SK-N-SH (cell line): ENCODE results near the gene OSBPL2. TPM values are rescaled to one million over a fixed set of nuclear protein-coding genes. Genes with fewer than 3 reads are reported as not detected.

Experiments
- CTCF ChIA-PET: fragments of 300-600, 350-600 bp; formaldehyde crosslinking; extraction: SDS; loops from one replicate; lab custom pipeline; 2021; lab: Yijun Ruan, JAX
- POLR2A ChIA-PET: fragments of 350-600 bp; sonication (Branson Sonifier 250); formaldehyde crosslinking; extraction: SDS; loops from one replicate; lab custom pipeline; 2020; ENCODE audit warnings: antibody characterized with exemption, inconsistent platforms; lab: Yijun Ruan, JAX
- DNase-seq: peaks from one replicate; pipeline ENCODE4 v3.0.0; 2012
- H2AFZ ChIP-seq: fragments of 200-600 bp; sonication (generic); 2 replicates; pipeline ENCODE4 v1.8.1; 2016; ENCODE audit warnings: antibody characterized with exemption, mild to moderate bottlenecking, low read depth
- H3F3A ChIP-seq: fragments of 200-600 bp; sonication (generic); replicated peaks from 2 replicates; pipeline ENCODE3; 2016; ENCODE audit warnings: antibody characterized with exemption, mild to moderate bottlenecking; ENCODE audit not compliant: insufficient read depth
- H3K27ac ChIP-seq, 2 experiments: fragments of 200-500 bp in 1 of 2; fragments of 200-600 bp in 1 of 2; sonication (Bioruptor generic) in 1 of 2; sonication (generic), shearing (Covaris generic) in 1 of 2; 2 replicates each; pipeline versions ENCODE4 v1.5.1 to v1.6.1; 2014 to 2016; ENCODE audit warnings: low read depth in 2 of 2, inconsistent platforms in 1 of 2, low read length in 1 of 2, mild to moderate bottlenecking in 1 of 2, mixed read lengths in 1 of 2
- H3K27me3 ChIP-seq: fragments of 200-600 bp; sonication (generic), shearing (Covaris generic); 2 replicates; pipeline ENCODE4 v1.6.1; 2016; ENCODE audit warnings: mixed run types; ENCODE audit not compliant: insufficient read depth
- H3K36me3 ChIP-seq, 2 experiments: fragments of 200-500 bp in 1 of 2; fragments of 200-600 bp in 1 of 2; sonication (Bioruptor generic) in 1 of 2; sonication (generic) in 1 of 2; replicated peaks in 1 of 2; 2 replicates each; pipeline versions ENCODE3 to v1.5.1; 2014 to 2016; ENCODE audit warnings: low read length in 1 of 2, mild to moderate bottlenecking in 1 of 2; ENCODE audit not compliant: insufficient read depth in 2 of 2, control insufficient read depth in 1 of 2
- H3K4me1 ChIP-seq, 2 experiments: fragments of 200-500 bp in 1 of 2; fragments of 200-600 bp in 1 of 2; sonication (Bioruptor generic) in 1 of 2; sonication (generic), shearing (Covaris generic) in 1 of 2; 2 replicates each; pipeline versions ENCODE4 v1.5.1 to v1.6.1; 2014 to 2016; ENCODE audit warnings: low read depth in 1 of 2, low read length in 1 of 2, mixed run types in 1 of 2; ENCODE audit not compliant: insufficient read depth in 2 of 2, control insufficient read depth in 1 of 2
- H3K4me2 ChIP-seq: fragments of 200-600 bp; sonication (generic), shearing (Covaris generic); 2 replicates; pipeline ENCODE4 v1.6.1; 2017; ENCODE audit warnings: mixed run types
- H3K4me3 ChIP-seq, 2 experiments: fragments of 200-500 bp in 1 of 2; fragments of 200-600 bp in 1 of 2; sonication (Bioruptor generic) in 1 of 2; sonication (generic), shearing (Covaris generic) in 1 of 2; 2 replicates each; pipeline versions ENCODE4 v1.5.1 to v1.8.1; 2014 to 2016; ENCODE audit warnings: low read depth in 2 of 2, inconsistent platforms in 1 of 2, low read length in 1 of 2, mild to moderate bottlenecking in 1 of 2, mixed read lengths in 1 of 2, moderate library complexity in 1 of 2
- H3K79me2 ChIP-seq: fragments of 200-600 bp; sonication (generic); 2 replicates; pipeline ENCODE4 v1.8.1; 2017; ENCODE audit warnings: mild to moderate bottlenecking; ENCODE audit not compliant: insufficient read depth
- H3K9ac ChIP-seq: fragments of 200-600 bp; sonication (generic); 2 replicates; pipeline ENCODE4 v1.6.1; 2017; ENCODE audit warnings: mixed run types
- H3K9me2 ChIP-seq: fragments of 200-600 bp; sonication (generic); 2 replicates; pipeline ENCODE4 v1.6.1; 2017; ENCODE audit warnings: mixed run types
- H3K9me3 ChIP-seq: fragments of 200-600 bp; sonication (generic); 2 replicates; pipeline ENCODE4 v1.6.1; 2017; ENCODE audit warnings: mixed run types, mild to moderate bottlenecking, moderate library complexity
- H4K20me1 ChIP-seq: fragments of 200-600 bp; sonication (generic); 2 replicates; pipeline ENCODE4 v1.6.1; 2017; ENCODE audit warnings: mild to moderate bottlenecking, mixed run types; ENCODE audit not compliant: insufficient read depth
- CHD2 ChIP-seq: fragments of 150-350 bp; IDR thresholded peaks from 2 replicates; pipeline ENCODE4 v1.6.1; 2018; ENCODE audit warnings: low read length; ENCODE audit not compliant: partially characterized antibody
- ELF1 ChIP-seq: IDR thresholded peaks from 2 replicates; pipeline ENCODE4 v1.4.0; 2012
- EP300 ChIP-seq, 2 experiments: IDR thresholded peaks; 2 replicates each; pipeline versions ENCODE4 v1.4.0 to v1.6.1; 2012; ENCODE audit warnings: borderline replicate concordance in 1 of 2, low read depth in 1 of 2, low read length in 1 of 2
- FOXJ3 ChIP-seq: sonication (generic); formaldehyde crosslinking; IDR thresholded peaks from 2 replicates; pipeline ENCODE4 v1.5.1; 2020; ENCODE audit warnings: mild to moderate bottlenecking, missing genetic modification reagents
- FOXM1 ChIP-seq: IDR thresholded peaks from 2 replicates; pipeline ENCODE4 v1.4.0; 2012; ENCODE audit warnings: low read depth, mild to moderate bottlenecking
- GABPA ChIP-seq: IDR thresholded peaks from 2 replicates; pipeline ENCODE4 v1.4.0; 2012; ENCODE audit warnings: low read depth, mild to moderate bottlenecking
- GATA2 ChIP-seq: sonication (generic); formaldehyde crosslinking; IDR thresholded peaks from 2 replicates; pipeline ENCODE4 v1.5.0; 2020; ENCODE audit warnings: mild to moderate bottlenecking, missing genetic modification reagents
- JUND ChIP-seq: IDR thresholded peaks from 2 replicates; pipeline ENCODE4 v1.4.0; 2012
- NRF1 ChIP-seq: IDR thresholded peaks from 2 replicates; pipeline ENCODE4 v1.6.1; 2012; ENCODE audit warnings: low read depth, mild to moderate bottlenecking, low read length
- PBX3 ChIP-seq: IDR thresholded peaks from 2 replicates; pipeline ENCODE4; 2012
- POLR2AphosphoS5 ChIP-seq: IDR thresholded peaks from 2 replicates; pipeline ENCODE4 v1.6.1; 2012; ENCODE audit warnings: low read depth, low read length
- RAD21 ChIP-seq: IDR thresholded peaks from 2 replicates; pipeline ENCODE4 v1.6.1; 2012; ENCODE audit warnings: mild to moderate bottlenecking, low read length
- RCOR1 ChIP-seq: fragments of 150-350 bp; IDR thresholded peaks from 2 replicates; pipeline ENCODE4 v1.6.1; 2017; ENCODE audit warnings: antibody characterized with exemption, low read length
- RXRA ChIP-seq: IDR thresholded peaks from 2 replicates; pipeline ENCODE4 v1.4.0; 2012; ENCODE audit warnings: low read depth, mild to moderate bottlenecking, borderline replicate concordance
- SIN3A ChIP-seq: IDR thresholded peaks from 2 replicates; pipeline ENCODE4 v1.6.1; 2012; ENCODE audit warnings: low read depth, mild to moderate bottlenecking, low read length, moderate library complexity, borderline replicate concordance
- USF1 ChIP-seq: IDR thresholded peaks from 2 replicates; pipeline ENCODE4 v1.4.0; 2012; ENCODE audit warnings: low read depth, borderline replicate concordance
- ZBTB33 ChIP-seq: IDR thresholded peaks from 2 replicates; pipeline ENCODE4 v1.4.0; 2012; ENCODE audit warnings: low read depth, borderline replicate concordance
- WGBS: methylation state at CpG from one replicate; pipeline ENCODE4 v1.1.6; 2017; ENCODE audit warnings: low lambda C conversion rate; 5-methylcytosine and 5-hydroxymethylcytosine counted together
- polyA plus RNA-seq, 3 experiments: library from polyadenylated mRNA; depleted of rRNA; stranded (reverse); fragments of >200 nt; gene quantifications; 2 replicates each; pipeline ENCODE4 v1.2.3, GENCODE V29; 2012
- TF ChIP-seq, protein P1 (sequence below): fragments of 150-350 bp; IDR thresholded peaks from 2 replicates; pipeline ENCODE4 v1.6.1; 2016; ENCODE audit warnings: mild to moderate bottlenecking, low read depth, low read length
- TF ChIP-seq, protein P2 (sequence below): IDR thresholded peaks from 2 replicates; pipeline ENCODE4 v1.6.1; 2012; ENCODE audit warnings: mild to moderate bottlenecking, low read depth, low read length, moderate library complexity

The OSBPL2 gene
- polyA plus RNA-seq, 1 of the 3 experiments (the other 2 are of a cell fraction) = 17.7 TPM

DNA sequence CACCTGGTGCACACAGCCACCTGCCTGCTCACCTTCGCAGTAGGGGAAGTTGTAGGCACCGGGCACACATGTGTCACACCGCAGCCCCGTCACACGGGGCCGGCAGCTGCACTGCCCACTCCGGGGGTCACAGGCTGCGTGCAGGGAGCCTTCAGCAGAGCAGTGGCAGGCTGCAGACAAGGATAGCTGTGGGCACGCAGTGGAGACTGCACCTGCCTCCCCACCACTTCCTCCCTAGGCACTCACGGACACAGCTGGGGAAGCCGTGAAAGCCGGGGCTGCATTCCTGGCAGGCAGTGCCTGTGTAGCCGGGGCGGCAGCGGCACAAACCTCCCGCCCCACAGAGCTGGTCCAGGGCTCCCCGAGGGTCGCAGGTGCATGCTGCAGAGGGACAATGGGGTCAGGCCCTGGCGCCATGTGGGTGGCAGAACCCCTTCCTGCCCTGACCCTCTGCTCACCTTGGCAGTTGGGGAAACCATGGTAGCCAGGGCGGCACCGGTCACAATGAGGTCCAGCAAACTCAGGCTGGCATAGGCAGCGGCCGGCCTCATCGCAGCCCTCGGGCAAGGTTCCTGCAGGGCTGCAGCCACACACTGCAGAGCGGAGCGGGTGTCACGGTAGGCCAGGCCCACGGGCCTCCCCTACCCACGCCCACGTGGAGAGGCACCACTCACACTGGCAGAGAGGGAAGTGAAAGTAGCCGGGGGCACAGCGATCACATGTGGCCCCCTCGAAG is 99.4 kb downstream of the OSBPL2 start:
- no peak overlapping the region for H3K4me3 ChIP-seq
- H2AFZ ChIP-seq = no peak overlapping the region
- no peaks in the 10 kb centered on the region for H3K79me2 ChIP-seq
- no peaks in the 10 kb centered on the region for H3F3A ChIP-seq
- no peak for TF ChIP-seq RXRA
- no peak for TF ChIP-seq POLR2AphosphoS5
- no peak for TF ChIP-seq NRF1
- no peak for TF ChIP-seq USF1
- TF ChIP-seq, protein P1, sequence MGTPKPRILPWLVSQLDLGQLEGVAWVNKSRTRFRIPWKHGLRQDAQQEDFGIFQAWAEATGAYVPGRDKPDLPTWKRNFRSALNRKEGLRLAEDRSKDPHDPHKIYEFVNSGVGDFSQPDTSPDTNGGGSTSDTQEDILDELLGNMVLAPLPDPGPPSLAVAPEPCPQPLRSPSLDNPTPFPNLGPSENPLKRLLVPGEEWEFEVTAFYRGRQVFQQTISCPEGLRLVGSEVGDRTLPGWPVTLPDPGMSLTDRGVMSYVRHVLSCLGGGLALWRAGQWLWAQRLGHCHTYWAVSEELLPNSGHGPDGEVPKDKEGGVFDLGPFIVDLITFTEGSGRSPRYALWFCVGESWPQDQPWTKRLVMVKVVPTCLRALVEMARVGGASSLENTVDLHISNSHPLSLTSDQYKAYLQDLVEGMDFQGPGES = no peak
- no peak for TF ChIP-seq JUND
- no peak for TF ChIP-seq ELF1
- TF ChIP-seq RAD21 = no peak
- no peak for TF ChIP-seq GATA2 (CRISPR knock-in tag)
- TF ChIP-seq FOXJ3 (CRISPR knock-in tag) = no peak
- TF ChIP-seq PBX3 = no peak
- TF ChIP-seq, protein P2, sequence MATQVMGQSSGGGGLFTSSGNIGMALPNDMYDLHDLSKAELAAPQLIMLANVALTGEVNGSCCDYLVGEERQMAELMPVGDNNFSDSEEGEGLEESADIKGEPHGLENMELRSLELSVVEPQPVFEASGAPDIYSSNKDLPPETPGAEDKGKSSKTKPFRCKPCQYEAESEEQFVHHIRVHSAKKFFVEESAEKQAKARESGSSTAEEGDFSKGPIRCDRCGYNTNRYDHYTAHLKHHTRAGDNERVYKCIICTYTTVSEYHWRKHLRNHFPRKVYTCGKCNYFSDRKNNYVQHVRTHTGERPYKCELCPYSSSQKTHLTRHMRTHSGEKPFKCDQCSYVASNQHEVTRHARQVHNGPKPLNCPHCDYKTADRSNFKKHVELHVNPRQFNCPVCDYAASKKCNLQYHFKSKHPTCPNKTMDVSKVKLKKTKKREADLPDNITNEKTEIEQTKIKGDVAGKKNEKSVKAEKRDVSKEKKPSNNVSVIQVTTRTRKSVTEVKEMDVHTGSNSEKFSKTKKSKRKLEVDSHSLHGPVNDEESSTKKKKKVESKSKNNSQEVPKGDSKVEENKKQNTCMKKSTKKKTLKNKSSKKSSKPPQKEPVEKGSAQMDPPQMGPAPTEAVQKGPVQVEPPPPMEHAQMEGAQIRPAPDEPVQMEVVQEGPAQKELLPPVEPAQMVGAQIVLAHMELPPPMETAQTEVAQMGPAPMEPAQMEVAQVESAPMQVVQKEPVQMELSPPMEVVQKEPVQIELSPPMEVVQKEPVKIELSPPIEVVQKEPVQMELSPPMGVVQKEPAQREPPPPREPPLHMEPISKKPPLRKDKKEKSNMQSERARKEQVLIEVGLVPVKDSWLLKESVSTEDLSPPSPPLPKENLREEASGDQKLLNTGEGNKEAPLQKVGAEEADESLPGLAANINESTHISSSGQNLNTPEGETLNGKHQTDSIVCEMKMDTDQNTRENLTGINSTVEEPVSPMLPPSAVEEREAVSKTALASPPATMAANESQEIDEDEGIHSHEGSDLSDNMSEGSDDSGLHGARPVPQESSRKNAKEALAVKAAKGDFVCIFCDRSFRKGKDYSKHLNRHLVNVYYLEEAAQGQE = no peak
- TF ChIP-seq EP300 (IDR thresholded peaks at IDR 0.05; ENCODE audit: borderline replicate concordance in 1 of 2, low read depth in 1 of 2, low read length in 1 of 2) = no peak
- no peak for TF ChIP-seq SIN3A
- TF ChIP-seq GABPA = no peak
- no peak for TF ChIP-seq ZBTB33
- no peak for TF ChIP-seq RCOR1
- TF ChIP-seq FOXM1 = no peak
- no peak for TF ChIP-seq CHD2
- POLR2A ChIA-PET = no interaction called here
- H3K9me2 ChIP-seq = no peaks in the 10 kb centered on the region
- H3K27me3 ChIP-seq = no peaks in the 10 kb centered on the region
- no peaks in the 10 kb centered on the region for H4K20me1 ChIP-seq
- CTCF ChIA-PET = interaction anchor here (1.4 to 1.8 kb wide), 2 partner anchors 45 kb away, joined by 4 read pairs; no protein-coding TSS in a partner anchor
- H3K36me3 ChIP-seq = peaks cover 12 to 35% of the 10 kb centered on the region in 2 experiments
- WGBS = 74% methylated on average over 4 of the region's 34 CpGs
- no peak overlapping the region for H3K4me2 ChIP-seq
- no peaks in the 10 kb centered on the region for H3K4me1 ChIP-seq
- no peak overlapping the region for H3K27ac ChIP-seq
- no peak overlapping the region for H3K9ac ChIP-seq
- no peaks in the 10 kb centered on the region for H3K9me3 ChIP-seq
- no peak for DNase-seq
